Stimulated activated CD8-positive, alpha-beta memory T cell treated with anti-CD3 and anti-CD28 coated beads, Interleukin-2, amount 100 ng/mL, for 1 hour (primary cell): ENCODE data around the gene SF3B1.
"Not testable (repeated sequence)": the region's sequence is repeated elsewhere in the genome, so short reads cannot be mapped to it uniquely, and the experiment has no call there.

Source experiments
- DNase-seq, 2 donors: peaks; one replicate each; pipeline ENCODE4 v3.0.0-alpha.2; 2020; ENCODE audit warnings: low read depth in 2 of 2

The SF3B1 gene, protein sequence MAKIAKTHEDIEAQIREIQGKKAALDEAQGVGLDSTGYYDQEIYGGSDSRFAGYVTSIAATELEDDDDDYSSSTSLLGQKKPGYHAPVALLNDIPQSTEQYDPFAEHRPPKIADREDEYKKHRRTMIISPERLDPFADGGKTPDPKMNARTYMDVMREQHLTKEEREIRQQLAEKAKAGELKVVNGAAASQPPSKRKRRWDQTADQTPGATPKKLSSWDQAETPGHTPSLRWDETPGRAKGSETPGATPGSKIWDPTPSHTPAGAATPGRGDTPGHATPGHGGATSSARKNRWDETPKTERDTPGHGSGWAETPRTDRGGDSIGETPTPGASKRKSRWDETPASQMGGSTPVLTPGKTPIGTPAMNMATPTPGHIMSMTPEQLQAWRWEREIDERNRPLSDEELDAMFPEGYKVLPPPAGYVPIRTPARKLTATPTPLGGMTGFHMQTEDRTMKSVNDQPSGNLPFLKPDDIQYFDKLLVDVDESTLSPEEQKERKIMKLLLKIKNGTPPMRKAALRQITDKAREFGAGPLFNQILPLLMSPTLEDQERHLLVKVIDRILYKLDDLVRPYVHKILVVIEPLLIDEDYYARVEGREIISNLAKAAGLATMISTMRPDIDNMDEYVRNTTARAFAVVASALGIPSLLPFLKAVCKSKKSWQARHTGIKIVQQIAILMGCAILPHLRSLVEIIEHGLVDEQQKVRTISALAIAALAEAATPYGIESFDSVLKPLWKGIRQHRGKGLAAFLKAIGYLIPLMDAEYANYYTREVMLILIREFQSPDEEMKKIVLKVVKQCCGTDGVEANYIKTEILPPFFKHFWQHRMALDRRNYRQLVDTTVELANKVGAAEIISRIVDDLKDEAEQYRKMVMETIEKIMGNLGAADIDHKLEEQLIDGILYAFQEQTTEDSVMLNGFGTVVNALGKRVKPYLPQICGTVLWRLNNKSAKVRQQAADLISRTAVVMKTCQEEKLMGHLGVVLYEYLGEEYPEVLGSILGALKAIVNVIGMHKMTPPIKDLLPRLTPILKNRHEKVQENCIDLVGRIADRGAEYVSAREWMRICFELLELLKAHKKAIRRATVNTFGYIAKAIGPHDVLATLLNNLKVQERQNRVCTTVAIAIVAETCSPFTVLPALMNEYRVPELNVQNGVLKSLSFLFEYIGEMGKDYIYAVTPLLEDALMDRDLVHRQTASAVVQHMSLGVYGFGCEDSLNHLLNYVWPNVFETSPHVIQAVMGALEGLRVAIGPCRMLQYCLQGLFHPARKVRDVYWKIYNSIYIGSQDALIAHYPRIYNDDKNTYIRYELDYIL

DNA sequence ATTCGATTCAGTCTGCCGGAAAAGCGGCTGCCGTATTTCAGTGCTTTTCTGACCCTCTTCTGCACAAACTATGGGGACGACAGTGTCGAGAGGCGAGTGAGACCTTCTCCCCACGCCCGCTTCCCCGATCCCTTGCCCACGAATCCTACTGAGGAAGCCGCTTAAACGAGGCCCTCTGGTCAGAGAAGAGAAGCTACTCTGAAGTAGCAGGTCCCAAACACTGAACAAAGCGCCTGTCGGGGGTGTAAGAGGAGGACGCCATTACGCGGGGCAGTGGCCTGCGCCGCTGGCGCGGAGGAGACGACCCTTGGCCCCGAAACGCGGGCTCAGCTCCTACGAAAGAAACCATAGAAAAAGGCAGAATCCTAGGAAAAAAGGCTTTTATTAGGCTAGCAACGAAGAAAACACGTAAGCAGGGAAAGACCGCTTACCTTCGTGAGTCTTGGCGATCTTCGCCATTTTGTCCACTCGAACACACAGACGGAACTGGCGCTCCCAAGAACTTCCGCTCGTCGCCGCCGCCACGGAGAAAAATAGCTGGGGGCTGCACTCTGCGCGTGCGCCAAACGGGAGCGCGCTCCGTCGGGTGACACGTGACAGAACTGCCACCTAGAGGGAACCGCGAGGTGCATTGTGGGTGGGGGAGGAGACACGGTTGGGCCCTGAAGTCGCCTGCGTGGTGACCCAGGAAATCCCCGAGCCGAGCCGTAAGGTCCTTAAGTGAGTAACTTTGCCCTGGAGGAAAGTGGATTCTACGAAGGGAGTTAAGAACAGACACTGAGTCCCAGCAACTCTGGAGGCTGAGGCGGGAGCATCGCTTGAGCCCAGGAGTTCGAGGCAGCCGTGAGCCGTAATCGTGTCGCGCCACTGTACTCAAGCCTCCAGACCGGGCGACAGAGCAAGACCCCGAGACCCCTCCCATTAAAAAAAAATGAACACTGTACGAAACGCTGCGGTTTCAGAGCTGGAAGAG, at the start of gene SF3B1:
SF3B1 (minus strand) TSS at position 488 of the 973 bp plus-strand sequence; CDS start at position 459, 29 bp downstream.
- DNase-seq = peak; percentile 97

DNA sequence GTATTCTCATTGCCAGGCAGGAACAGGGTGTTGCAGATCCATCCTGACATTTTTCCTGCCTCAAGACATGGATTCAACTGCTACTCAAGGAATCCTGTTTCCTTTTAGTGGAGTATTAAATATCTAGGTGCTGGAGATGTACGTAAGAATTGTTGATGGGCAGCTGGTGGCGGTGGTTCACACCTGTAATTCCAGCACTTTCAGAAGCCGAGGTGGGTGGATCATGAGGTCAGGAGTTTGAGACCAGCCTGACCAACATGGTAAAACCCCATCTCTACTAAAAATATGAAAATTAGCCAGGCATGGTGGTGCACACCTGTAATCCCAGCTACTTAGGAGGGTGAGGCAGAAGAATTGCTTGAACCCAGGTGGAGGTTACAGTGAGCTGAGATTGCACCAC, 49.4 kb upstream of the SF3B1 start:
- not testable (repeated sequence) for DNase-seq

DNA sequence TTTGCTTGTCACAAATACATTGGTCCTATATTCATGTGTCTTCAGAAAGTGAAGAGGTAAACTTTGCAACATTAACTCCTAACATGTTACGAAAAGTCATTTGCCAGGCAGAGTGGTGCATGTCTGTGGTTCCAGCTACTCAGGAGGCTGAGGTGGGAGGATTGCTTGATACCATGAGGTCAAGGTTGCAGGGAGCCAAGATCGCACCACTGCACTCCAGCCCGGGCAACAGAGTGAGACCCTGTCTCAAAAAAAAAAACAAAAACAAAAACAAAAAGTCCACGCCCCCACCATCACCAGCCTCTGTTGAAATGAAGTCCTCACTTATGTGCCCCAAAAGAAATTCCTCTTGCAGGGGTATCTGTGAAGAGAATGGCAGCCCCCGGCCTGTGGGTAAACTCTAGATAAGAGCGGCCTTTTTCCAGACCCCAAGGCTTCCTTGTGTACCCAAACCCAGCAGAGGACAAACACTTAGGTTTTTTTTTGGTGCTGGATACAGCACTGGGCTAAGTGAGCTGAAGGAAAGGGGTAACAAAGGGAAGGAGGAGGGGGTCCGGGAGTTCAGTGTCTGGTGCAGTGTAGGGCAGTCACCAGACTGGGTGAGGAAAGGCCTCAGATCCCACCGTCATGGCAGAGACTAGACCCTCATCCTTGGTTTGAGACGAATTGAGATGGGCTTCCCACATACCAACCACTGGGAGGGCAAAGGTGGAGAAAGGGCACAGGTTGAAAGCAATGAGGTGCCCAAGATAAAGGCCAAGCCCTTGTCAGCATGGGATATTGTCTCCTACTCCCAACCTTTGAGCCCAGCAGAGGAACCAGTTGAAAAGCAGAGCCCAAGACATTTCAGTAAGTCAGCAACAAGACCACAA, 45.6 kb upstream of the SF3B1 start:
- no peak for DNase-seq

DNA sequence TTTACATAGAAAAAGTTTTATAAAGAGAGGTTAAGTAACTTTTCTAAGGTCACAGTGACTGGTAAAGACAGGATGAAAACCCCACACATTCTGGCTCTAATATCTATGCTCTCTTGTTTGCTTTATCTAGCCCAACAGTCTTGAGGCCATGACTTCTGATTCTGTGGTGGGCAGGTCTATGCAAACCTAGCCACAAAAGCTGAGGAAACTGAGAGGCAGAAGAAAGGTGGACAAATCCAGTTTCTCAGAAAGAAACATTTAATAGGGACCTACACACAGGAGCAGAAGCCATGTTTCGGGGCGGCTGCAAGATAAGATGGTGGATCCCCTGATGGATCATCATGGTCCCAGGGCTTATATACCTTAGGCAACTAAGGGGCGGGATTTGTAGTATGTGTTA, 43.0 kb upstream of the SF3B1 start:
- no peak for DNase-seq

DNA sequence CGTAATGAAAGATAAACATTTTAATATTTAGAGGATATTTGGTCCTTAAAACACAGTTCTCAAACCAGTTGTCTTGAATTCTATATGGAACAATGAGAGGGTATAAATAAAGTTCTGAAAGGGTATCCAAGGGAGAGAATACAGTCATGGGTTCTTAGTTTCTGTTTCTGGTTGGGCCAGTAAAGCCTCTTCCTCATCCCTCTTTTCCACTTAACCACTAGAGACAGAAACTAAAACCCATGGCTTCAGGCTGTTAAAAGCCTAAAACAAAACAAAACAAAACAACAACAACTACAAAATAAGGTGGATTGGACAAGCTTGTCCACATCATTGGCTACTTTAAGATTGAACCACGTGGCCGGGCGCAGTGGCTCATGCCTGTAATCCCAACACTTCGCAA, 37.3 kb upstream of the SF3B1 start:
- DNase-seq = no peak

DNA sequence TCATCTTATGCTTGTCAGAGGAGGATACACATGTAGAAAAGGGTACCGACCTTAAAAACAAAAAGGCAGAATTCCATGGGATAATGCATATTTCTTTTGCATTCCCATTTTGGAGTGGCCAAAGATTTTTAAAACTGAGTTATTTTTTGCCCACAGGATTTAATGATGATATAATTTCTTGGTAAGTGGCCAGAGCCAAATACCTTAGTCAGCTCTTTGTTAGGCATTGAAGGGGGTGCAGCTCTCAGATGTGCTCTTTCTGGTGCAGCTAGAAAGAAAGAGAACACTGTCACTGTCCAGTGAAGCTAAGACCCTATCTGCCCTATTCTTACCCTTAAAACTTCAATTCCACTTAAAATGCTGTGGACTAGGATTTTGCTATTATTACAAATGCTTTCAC, 29.3 kb upstream of the SF3B1 start:
- no peak for DNase-seq

DNA sequence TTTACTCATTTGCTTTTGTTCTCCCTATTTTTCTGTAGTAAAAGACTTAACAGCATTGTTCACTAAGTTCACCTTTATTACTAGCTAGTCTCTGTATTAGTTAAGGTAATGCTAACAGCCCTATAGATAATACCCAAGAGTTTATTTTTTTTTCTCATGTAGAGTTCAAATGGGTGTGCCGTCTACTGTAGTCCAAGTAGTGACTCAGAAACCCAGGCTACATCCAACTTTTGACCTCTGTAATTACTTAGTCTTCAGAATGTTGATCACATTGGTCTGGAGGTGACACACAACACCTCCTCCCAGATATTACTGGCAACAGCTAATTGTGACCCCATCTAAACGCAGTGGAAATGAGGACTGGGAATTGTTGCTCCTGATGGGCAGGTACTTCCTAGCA, 26.2 kb upstream of the SF3B1 start:
- no peak for DNase-seq

DNA sequence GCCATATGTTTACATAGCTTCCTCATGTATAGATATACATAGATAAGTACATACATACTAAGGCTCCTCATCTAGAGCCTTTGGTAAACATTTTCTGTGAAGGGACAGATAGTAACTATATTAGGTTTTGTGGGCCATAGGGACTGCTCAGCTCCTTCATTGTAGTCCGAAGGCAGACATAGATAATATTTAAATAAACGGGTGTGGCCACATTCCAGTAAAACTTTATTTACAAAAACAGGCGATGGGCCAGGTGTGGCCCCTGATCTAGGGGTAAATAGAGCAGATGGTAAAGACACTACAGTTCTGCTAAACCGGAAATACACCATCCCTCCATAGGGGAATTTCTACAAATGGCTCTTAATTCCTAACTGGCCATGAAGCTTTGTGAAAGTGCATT, 25.8 kb upstream of the SF3B1 start:
- no peak for DNase-seq

DNA sequence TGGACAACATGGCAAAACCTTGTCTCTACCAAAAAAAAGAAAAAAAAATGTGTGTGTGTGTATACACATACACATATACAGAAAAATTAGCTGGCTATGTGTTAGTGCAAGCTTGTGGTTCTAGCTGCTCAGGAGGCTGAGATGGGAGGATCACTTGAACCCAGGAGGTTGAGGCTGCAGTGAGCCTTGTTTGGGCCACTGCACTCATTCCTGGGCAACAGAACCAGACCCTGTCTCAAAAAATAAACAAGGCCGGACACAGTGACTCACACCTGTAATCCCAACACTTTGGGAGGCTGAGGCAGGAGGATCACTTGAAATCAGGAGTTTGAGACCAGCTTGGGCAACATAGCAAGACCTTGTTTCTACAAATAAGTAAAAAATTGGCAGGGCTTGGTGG, 20.6 kb upstream of the SF3B1 start:
- DNase-seq = no peak

DNA sequence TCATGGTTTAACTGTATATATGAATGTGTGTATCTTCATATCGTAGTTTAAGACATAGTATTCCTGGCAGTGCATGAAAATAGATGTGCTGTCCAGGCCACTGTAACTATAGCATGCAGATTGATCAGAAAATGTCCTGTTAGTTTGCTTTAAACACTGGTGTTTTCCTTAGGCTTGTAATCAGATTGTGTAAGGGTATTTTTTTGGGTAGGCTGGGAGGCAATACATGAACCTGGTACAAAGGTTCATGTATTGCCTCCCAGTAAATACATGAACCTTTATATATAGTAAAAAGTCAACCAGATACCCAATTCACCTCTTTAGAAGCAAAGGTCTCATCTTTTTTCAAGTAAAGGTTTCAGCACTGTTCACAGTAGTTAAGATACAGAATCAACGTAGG, 20.1 kb upstream of the SF3B1 start:
- no peak for DNase-seq

DNA sequence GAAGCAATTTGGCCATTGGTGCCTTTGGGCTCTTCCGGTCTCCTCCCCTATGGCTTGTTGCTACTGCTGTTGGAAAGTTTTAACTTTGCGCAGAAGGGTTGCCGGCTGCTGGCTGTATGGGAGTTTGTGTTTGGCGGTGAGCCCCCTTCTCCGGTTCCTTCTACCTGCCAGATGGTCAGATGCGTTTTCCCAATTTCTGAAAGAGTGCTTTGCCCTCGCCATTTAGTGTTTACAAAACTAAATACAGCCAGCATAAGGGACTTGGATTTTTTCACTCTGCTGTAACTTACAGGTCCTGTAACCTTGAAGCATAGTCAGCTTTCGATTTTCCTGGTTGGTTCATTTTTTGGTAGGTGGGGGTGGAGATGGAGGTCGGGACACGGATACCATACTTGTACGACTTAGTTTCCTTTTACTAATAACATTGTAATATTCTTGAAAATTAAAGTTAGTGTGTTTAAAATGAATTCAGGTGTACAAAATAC, 19.1 kb upstream of the SF3B1 start:
- DNase-seq = peak in 1 of 2 donors; percentile 41

DNA sequence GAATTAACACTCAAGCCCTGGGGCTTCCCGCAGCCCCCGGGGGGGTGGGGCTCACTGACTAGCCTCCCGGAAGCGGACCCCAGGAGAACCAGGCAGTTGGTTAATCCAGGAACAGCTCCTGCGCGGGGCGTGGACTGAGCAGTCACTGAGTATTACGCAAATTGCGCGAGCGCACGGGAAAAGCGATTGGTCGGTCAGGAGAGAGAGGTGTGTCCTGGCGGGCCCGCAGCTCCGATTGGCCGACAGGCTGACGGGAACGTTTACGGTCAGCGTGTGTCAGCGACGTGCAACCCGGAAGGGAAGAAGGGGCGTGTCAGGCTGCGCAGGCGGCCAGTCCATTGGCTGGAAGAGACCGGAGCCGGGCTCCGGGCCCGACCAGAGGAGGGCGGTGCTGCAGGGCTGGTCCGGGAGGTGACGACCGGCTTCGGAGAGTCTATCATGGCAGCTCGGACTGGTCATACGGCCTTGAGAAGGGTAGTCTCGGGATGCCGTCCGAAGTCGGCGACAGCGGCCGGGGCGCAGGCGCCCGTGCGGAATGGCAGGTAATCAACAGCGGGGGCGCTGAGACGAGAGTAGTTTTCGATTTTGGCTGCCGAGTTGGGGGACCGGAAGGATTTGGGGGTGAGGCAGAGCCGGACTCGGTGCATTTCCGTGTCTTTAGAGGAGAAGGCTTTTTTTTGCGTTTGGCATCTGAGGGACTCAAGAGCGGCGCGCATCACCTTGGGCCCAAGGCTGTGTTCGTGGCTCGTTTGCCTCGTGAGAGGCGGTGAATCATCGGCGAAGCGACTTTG, 18.5 kb upstream of the SF3B1 start, which contains the start of gene COQ10B:
COQ10B (plus strand) TSS at position 430 of the 791 bp plus-strand sequence; CDS start at position 439, 9 bp downstream.
- peak; percentile 95 to 96 for DNase-seq

DNA sequence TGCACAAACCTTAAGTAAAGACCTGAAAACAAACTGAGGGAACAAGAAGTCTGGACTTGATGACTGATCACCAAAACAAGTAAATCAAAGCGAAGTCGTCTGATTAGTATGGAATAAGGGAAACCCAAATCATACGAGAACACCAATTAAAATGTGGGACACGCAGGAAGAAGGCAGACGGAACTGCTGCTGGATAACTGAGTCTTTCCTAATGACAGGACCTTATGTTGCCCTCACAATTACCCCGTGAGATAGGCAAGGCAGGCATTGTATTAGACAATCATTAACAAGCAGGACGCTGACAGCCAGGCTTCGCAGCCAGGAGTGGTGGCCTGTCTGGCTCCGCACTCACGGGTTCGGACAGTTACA, 17.9 kb upstream of the SF3B1 start:
- DNase-seq = no peak

DNA sequence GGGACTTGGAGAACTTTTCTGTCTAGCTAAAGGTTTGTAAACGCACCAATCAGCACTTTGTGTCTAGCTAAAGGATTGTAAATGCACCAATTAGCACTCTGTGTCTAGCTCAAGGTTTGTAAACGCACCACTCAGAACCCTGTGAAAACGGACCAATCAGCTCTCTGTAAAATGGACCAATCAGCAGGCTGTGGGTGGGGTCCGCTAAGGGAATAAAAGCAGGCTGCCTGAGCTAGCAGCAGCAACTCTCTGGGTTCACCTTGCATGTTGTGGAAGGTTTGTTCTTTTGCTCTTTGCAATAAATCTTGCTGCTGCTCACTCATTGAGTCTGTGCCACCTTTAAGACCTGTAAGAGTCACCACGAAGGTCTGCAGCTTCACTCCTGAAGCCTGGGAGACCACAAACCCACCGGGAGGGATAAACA, 16.1 kb upstream of the SF3B1 start:
- not testable (repeated sequence) for DNase-seq

DNA sequence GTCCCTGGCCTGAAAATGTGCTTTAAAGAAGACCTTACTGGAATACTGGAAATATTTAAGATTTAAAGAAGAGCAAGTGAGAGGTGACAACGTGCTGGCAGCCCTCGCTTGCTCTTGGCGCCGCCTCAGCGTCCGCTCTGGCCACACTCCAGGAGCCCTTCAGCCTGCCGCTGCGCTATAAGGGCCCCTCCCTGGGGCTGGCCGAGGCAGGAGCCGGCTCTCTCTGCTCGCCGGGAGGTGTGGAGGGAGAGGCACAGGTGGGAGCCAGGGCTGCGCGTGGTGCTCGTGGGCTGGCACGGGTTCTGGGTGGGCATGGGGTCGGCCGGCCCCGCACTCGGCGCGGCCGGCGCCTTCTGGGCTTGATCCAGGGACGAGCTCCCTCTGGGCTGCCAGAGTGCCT, 15.6 kb upstream of the SF3B1 start:
- no peak for DNase-seq

DNA sequence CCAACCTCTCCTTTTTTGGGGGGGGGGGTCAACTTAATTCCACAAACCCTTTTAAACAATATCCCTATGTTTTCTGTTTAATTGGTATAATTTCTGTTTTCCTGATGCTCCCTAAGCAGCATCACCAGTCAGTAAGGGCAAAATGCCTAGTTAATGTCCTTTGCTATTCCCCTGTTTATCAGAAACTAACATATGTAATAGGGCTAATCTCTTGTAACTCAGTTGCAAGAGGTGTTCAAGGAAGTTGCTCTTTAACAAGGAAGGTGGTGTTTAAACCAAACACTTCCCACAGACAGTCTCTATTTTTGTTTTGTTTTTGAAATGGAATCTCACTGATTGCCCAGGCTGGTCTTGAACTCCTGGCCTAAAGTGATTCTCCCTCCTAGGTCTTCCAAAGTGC, 12.0 kb upstream of the SF3B1 start:
- no peak for DNase-seq

DNA sequence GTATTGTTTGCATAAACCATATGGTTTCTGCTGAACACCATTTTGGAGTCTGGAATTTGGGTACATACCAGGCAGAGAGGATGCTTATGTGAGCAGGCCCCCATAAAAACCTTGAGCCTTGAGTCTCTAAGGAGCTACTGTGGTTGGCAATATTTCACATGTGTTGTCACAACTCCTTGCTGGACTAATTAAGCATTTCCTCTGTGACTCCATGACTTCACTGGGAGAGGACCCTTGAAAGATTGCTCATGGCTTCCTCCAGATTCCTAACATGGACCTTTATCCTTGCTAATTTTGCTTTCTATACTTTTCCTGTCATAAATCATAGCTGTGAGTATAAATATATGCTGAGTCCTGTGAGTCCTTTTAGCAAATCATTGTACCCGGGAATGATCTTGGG, 10.9 kb upstream of the SF3B1 start:
- DNase-seq = no peak

DNA sequence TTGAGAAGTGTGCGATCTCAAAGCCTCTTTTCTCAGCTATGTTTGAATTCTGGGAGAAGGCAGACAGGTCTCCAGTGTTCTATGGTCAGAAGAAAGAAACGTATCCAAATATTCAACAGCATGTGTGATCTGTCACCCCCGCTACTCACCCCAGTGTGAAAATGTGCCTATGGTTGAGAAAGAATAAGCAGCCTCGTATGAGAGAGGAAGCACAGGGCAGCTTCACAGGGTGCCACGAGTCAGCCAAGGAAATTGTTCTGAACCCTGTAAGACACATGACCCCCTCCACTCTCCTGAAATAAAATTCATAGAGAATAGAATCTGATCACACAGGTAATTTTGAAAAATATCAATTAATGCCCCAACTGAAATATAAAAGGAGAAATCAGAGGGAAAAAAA, 8.0 kb upstream of the SF3B1 start:
- no peak for DNase-seq

DNA sequence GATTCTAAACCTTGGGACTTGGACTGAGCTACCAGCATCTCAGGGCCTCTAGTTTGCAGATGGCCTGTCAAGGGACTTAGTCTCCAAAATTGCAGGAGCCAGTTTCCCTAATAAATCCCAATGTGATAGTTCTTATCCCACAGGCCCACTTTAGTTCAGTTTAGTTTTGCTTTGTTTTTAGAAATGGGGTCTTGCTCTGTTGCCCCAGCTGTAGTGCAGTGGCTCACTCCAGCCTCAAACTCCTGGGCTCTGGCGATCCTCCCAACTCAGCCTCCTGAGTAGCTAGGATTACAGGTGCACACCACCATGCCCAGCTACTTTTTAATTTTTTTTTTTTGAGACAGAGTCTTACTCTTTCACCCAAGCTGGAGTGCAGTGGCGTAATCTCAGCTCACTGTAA, 2.6 kb upstream of the SF3B1 start:
- no peak for DNase-seq
